HG03095 (cell line): ENCODE measurements around the gene RPL19.

Experiments used
- ATAC-seq: cut with Tn5 transposase; IDR thresholded peaks from one replicate; pipeline ENCODE4 v1.9.1; 2021; ENCODE audit warnings: moderate library complexity; ENCODE audit not compliant: unreplicated experiment

The RPL19 gene

DNA sequence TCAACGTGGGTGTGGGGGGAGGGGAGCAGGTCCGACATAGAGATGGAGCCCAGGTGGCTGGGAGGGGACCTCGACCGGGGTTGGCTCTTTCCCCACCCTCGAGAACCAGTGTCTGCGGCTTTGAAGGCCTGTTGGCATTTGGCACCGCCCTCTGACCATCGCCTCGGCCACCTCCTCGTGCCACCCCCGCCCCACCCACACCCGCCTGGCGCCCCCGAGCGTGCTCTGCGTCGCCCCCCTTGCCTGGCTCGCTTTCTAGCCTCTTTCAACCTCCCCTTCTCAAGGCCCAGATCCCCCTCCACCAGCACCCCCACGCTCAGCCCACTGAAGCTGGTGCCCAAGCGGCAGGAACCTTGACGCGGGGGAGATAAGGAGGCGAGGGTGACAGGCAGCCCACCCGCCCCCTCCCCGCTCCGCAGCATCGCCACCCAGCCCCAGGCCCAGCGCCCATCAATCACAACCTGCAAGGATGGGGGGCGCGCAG, 3.2 kb upstream of the RPL19 start:
- ATAC-seq: no peak

DNA sequence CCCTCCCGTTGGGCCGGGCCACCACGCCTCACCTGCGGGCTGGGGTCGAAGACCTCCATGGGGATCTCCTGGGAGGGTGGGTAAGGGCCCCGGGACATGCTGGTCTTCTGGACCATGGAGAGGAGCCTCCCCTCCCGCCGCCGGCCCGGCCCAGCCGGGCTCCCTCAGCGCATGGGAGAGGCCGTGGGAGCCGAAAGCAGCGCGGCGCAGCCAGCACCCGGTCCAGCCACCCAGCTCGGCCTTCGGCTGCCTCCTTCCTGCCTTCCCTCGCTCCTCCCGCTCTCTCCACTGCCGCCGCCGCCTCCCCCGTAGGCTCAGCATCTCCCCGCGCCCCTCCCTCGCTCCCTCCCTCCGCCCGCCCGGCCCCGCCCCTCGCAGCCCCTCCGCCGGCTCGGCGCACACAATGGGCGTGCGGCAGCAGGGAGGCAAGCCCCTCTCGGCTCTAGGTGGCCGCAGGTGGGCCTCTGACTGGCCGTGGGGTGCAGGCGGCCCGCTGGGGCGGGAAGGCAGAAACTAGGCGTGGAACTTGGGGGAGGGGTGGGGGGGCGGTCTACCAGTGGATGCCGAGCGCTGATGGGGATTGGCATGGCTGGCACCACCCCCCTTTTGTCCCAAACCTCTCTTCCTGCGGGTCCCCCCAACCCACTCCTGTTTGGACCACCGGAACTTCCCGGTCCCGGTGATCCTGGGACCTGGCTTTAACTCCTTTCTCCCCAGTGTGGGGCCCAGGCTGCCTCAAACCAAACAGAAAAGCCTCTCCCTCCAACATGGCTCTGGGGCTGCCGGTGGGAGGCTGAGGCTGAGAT, 2.5 kb upstream of the RPL19 start, which contains the start of gene CACNB1:
Gene CACNB1 (minus strand): TSS at position 290 of the 806 bp plus-strand sequence. CDS start 174 bp downstream, at position 116.
- no peak for ATAC-seq

GRCh38 chr17:39198186-39198566, 1.9 kb upstream of the RPL19 start:
- no peak for ATAC-seq

DNA sequence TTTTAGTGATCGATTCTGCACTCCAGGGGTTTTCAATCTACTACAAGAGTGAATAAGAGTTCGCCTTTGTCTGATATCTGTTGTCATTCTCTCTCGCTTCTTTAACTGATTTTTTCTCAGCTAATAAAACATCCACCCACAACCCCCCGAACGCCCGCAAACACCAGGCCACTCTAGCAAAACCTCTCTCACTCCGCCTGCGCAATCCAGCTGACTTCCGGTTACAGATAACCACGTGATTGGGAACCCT, 338 bp upstream of the RPL19 start:
- ATAC-seq: peak; percentile 39

- ATAC-seq: no peak
Measured at GRCh38 chr17:39200957-39201510, 951 bp downstream of the RPL19 start.

DNA sequence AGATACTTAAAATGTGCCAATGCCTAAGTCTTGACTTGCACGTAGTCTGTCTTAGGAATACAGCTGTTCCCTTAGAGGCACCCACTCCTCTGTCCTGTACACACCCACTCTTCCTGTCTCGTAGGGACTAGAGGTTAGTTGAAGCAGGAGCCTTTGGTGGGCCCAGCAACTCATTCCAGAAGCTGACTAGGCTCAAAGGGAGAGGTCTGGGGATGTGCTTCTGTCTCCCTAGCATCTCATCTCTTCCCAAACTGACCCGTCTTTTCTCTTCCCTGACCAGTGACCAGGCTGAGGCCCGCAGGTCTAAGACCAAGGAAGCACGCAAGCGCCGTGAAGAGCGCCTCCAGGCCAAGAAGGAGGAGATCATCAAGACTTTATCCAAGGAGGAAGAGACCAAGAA, 4.2 kb downstream of the RPL19 start:
- ATAC-seq: no peak

GRCh38 chr17:39205112-39205526, 5.0 kb downstream of the RPL19 start:
- ATAC-seq: no peak

GRCh38 chr17:39208136-39208535, 8.1 kb downstream of the RPL19 start:
- ATAC-seq: no peak

- no peak for ATAC-seq
Measured at GRCh38 chr17:39208893-39209292, 8.8 kb downstream of the RPL19 start.

- ATAC-seq: no peak
Measured at GRCh38 chr17:39209317-39210092, 9.4 kb downstream of the RPL19 start.

DNA sequence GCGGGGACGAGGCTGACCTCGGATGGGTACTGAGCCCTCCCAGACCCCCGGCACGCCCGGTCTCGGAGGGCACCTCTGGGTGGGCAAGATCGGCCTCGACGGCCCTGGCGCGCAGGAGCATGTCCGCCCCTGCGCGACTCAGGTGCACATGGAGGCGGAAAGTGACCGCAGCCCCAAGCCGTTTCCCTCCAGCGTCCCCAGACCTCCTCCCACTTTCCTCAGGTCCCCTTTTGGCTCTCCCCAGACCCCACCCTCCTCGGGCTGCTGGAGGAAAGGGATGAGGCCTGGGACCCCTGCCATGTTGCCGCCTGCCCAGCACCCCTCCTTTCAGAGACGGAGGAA, 10.0 kb downstream of the RPL19 start:
- ATAC-seq: no peak

DNA sequence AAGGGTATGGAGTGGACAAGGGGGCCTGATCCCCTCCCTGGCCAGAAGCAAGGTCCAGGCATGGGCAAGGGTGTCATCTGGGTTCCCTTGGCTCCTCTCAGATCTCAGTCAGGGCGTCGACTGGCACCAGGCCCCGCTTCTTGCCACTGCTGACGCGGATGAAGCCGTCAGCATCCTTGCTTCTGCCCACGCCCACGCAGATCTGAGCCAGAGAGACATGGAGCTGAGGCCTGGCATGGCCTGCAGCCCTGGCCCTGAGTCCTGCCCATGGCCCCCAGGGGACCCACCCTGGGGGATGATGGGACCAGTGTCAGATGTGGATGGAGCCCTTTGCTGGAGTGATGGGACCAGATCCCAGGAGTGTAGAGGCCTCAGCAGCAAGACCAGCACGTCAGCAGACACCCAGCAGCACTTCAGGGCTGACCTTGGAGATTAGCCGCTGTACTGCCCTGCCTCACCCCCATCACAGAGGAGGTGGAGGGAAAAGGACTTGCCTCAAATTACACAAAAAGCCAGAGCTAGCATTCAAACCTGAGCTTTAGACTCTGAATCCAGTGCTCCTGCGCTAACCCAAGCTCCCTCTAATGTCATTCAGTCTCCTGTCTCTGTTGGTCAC, 12.2 kb downstream of the RPL19 start:
- no peak for ATAC-seq

DNA sequence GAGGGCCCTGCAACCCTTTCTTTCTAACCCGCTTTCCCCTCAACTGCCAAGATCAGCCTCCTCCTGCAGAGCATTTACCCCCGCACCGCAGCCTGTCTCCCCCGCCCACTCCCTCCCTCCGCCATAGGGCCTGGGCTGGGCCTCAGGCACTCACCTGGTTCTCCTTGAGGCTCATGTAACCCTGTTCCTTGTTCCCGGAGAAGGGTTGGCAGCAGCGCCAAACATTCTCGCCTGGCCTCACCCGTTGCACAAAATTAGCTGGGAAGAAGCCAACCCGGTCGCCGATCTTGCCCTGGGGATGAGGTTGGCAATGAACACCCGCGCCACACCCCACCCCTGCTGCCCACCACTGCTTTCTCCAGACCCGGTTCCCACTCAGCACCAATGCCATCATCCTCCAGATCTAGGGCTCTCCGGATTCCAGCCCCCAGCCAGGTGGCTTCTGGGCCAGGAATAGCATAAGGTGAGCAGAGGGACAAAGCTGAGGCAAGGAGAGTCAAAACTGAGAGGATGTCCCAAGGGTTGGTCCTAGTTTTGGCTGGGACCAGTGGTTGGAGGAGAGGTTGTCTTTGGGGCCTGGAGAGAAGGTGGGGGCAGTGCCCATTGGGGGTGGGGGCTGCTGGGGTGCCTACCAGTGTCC, 12.9 kb downstream of the RPL19 start:
- ATAC-seq: no peak

DNA sequence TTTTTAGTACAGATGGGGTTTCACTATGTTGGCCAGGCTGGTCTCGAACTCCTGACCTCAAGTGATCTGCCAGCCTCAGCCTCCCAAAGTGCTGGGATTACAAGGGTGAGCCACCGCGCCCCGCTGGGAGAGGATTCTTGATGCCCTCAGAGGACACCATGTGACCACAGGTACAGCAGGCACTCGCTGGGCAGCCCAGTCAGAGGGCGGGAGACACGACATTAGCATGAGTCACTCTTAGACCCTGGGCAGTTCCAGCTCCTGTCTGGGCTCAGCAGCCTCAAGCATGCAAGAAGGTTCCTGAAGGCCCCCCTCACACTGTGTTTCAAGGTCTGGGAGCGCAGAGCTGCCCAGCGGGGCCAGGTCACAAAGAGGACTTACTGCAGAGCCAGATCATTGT, 13.8 kb downstream of the RPL19 start:
- no peak for ATAC-seq

- ATAC-seq: no peak
Measured at GRCh38 chr17:39217734-39218369, 17.8 kb downstream of the RPL19 start.

DNA sequence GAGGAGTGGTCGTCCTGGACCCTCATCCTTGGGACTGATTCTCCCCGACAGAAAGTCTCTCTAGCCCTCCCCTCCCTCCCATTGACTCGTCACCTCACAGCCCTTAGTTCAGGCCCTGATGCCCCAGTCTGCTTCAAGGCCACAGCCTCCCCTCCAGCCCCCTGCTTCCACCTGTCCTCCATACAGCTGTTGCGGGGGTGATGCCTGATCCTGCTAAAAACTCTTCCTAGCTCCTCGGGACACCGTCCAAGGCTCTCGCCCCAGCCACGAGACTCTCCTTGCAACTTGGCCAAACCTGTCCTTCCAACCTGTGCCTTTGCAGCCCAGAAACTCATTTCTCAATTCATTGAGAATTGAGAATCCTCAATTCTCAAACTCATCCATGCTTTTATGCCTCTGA, 18.8 kb downstream of the RPL19 start:
- no peak for ATAC-seq

- no peak for ATAC-seq
Measured at GRCh38 chr17:39219647-39220154, 19.6 kb downstream of the RPL19 start.

GRCh38 chr17:39221572-39221971, 21.5 kb downstream of the RPL19 start:
- ATAC-seq: no peak

- ATAC-seq: no peak
Measured at GRCh38 chr17:39222151-39222550, 22.1 kb downstream of the RPL19 start.
